Esophagus squamous epithelium (tissue), 4 donors: ENCODE data around the gene SH2D6.

Source experiments
- CTCF ChIP-seq, 6 experiments: fragments of 450-650 bp in 4 of 6; fragments of 200-600 bp in 2 of 6; sonication (generic) in 2 of 6; IDR thresholded peaks; one replicate each; pipeline ENCODE4 v1.5.1; 2016 to 2019; ENCODE audit warnings: antibody characterized with exemption in 6 of 6, mild to moderate bottlenecking in 4 of 6, moderate library complexity in 4 of 6
- POLR2A ChIP-seq, 4 donors: fragments of 450-650 bp; IDR thresholded peaks; one replicate each; pipeline ENCODE4 v1.6.1; 2017; ENCODE audit warnings: antibody characterized with exemption in 4 of 4, mild to moderate bottlenecking in 4 of 4, moderate library complexity in 3 of 4

- no peak for TF ChIP-seq POLR2A (IDR thresholded peaks at IDR 0.05)
- no peak for TF ChIP-seq CTCF (IDR thresholded peaks at IDR 0.05)
Measured at GRCh38 chr2:85439025-85439472, 20.5 kb downstream of the SH2D6 start.
